B cell (primary cell): ENCODE measurements around the gene RAD51B. TPM values are rescaled to one million over a fixed set of nuclear protein-coding genes. Genes with fewer than 3 reads are reported as not detected.

Experiments used
- ATAC-seq: fragments of 200-7000 bp; cut with Tn5 transposase; one replicate; pipeline ENCODE4 v1.10.0; 2021; ENCODE audit warnings: low read depth, mild to moderate bottlenecking, moderate number of reproducible peaks, moderate library complexity
- CTCF ChIA-PET: fragments of 350-600 bp; sonication (Branson Sonifier 250); formaldehyde crosslinking; loops from one replicate; lab custom pipeline; 2021; ENCODE audit warnings: antibody characterized with exemption, inconsistent platforms; lab: Charles Lee
- POLR2A ChIA-PET: fragments of 350-600 bp; sonication (Branson Sonifier 250); formaldehyde crosslinking; loops from one replicate; lab custom pipeline; 2021; ENCODE audit warnings: antibody characterized with exemption; lab: Charles Lee
- DNase-seq: peaks from one replicate; pipeline ENCODE4 v3.0.0; 2013
- H2AFZ ChIP-seq: 2 replicates; pipeline ENCODE4 v1.6.1; 2012; ENCODE audit warnings: mild to moderate bottlenecking, low read depth, low read length; ENCODE audit not compliant: insufficient read depth, poor library complexity, severe bottlenecking
- H3K27ac ChIP-seq, 2 donors: 1 replicate in 1 of 2; 2 replicates in 1 of 2; pipeline ENCODE4 v1.5.1; 2012 to 2013; ENCODE audit warnings: low read length in 2 of 2, mild to moderate bottlenecking in 2 of 2, moderate library complexity in 1 of 2
- H3K27me3 ChIP-seq, 4 experiments: fragments of 200-600 bp in 1 of 4; sonication (generic) in 1 of 4; replicated peaks in 1 of 4; 1 replicate in 2 of 4; 2 replicates in 2 of 4; pipeline versions ENCODE4 v1.6.1 to v1.7.0; 2013 to 2016; ENCODE audit warnings: low read length in 3 of 4, mild to moderate bottlenecking in 2 of 4, mixed read lengths in 1 of 4, moderate library complexity in 1 of 4; ENCODE audit not compliant: insufficient read depth in 4 of 4, control insufficient read depth in 3 of 4; ENCODE audit errors: control extremely low read depth in 1 of 4
- H3K36me3 ChIP-seq, 2 experiments: replicated peaks in 1 of 2; 1 replicate in 1 of 2; 2 replicates in 1 of 2; pipeline versions ENCODE4 v1.6.1 to v1.7.1; 2013; ENCODE audit warnings: low read length in 1 of 2; ENCODE audit not compliant: insufficient read depth in 2 of 2, control insufficient read depth in 1 of 2; ENCODE audit errors: control extremely low read depth in 1 of 2, extremely low read depth in 1 of 2
- H3K4me1 ChIP-seq, 2 donors: fragments of 200-600 bp in 1 of 2; sonication (generic) in 1 of 2; 1 replicate in 1 of 2; 2 replicates in 1 of 2; pipeline versions ENCODE4 v1.5.1 to v1.6.1; 2013 to 2017; ENCODE audit warnings: low read length in 2 of 2; ENCODE audit not compliant: control insufficient read depth in 2 of 2, insufficient read depth in 2 of 2
- H3K4me2 ChIP-seq: replicated peaks from 2 replicates; pipeline ENCODE3; 2012; ENCODE audit warnings: mild to moderate bottlenecking, low read depth, low read length; ENCODE audit not compliant: poor library complexity, severe bottlenecking
- H3K4me3 ChIP-seq, 5 experiments: fragments of 200-600 bp in 1 of 5; sonication (generic) in 1 of 5; 1 replicate in 3 of 5; 2 replicates in 2 of 5; pipeline versions ENCODE4 v1.5.1 to v1.7.0; 2011 to 2016; ENCODE audit warnings: low read length in 4 of 5, mild to moderate bottlenecking in 4 of 5, low read depth in 2 of 5, control low read depth in 1 of 5, moderate library complexity in 1 of 5; ENCODE audit not compliant: insufficient read depth in 1 of 5; ENCODE audit errors: control extremely low read depth in 1 of 5, extremely low read depth in 1 of 5
- H3K79me2 ChIP-seq: fragments of 200-600 bp; sonication (generic); one replicate; pipeline ENCODE4 v1.6.0; 2016; ENCODE audit warnings: low read length; ENCODE audit not compliant: control insufficient read depth, insufficient read depth
- H3K9ac ChIP-seq: fragments of 200-600 bp; sonication (generic); 2 replicates; pipeline ENCODE4 v1.6.1; 2017; ENCODE audit warnings: mild to moderate bottlenecking, low read length, moderate library complexity
- H3K9me3 ChIP-seq, 3 donors: one replicate each; pipeline versions ENCODE4 v1.6.1 to v1.7.1; 2013; ENCODE audit warnings: low read length in 2 of 3; ENCODE audit not compliant: control insufficient read depth in 2 of 3, insufficient read depth in 1 of 3; ENCODE audit errors: control extremely low read depth in 1 of 3
- H4K20me1 ChIP-seq: 2 replicates; pipeline ENCODE4 v1.6.0; 2012; ENCODE audit warnings: mild to moderate bottlenecking, low read length; ENCODE audit not compliant: insufficient read depth, control insufficient read depth, poor library complexity, severe bottlenecking
- H3K27ac Mint-ChIP-seq: one replicate; pipeline ENCODE4 v1.8.0; 2021; ENCODE audit warnings: mixed read lengths
- H3K27me3 Mint-ChIP-seq: one replicate; pipeline ENCODE4 v1.8.0; 2021; ENCODE audit warnings: mixed read lengths
- H3K4me1 Mint-ChIP-seq: one replicate; pipeline ENCODE4 v1.8.0; 2021; ENCODE audit warnings: mixed read lengths
- H3K4me3 Mint-ChIP-seq: one replicate; pipeline ENCODE4 v1.8.0; 2021; ENCODE audit warnings: mixed read lengths
- H3K9me3 Mint-ChIP-seq: one replicate; pipeline ENCODE4 v1.8.0; 2022; ENCODE audit warnings: mixed read lengths; ENCODE audit not compliant: insufficient read depth
- CTCF ChIP-seq: fragments of 200-600 bp; IDR thresholded peaks from one replicate; pipeline ENCODE4 v1.8.0; 2022; ENCODE audit warnings: antibody characterized with exemption, mild to moderate bottlenecking
- EZH2 ChIP-seq: IDR thresholded peaks from 2 replicates; pipeline ENCODE4 v1.6.1; 2012; ENCODE audit warnings: borderline replicate concordance, low read depth, mild to moderate bottlenecking, moderate library complexity, low read length; ENCODE audit not compliant: insufficient read depth, poor library complexity, severe bottlenecking
- WGBS: methylation state at CpG from one replicate; pipeline ENCODE4 v1.1.5; 2013; ENCODE audit warnings: missing lambda C conversion rate; ENCODE audit not compliant: insufficient coverage; 5-methylcytosine and 5-hydroxymethylcytosine counted together
- intact Hi-C: fragments of 100-400 bp; cut with micrococcal nuclease; formaldehyde crosslinking; loops from one replicate; pipeline ENCODE4 v1.10.0; 2022
- polyA plus RNA-seq: library from polyadenylated mRNA; depleted of rRNA; stranded (reverse); fragments of >200 nt; gene quantifications from 2 replicates; pipeline ENCODE4 v1.2.3, GENCODE V29; 2012
- total RNA-seq, 2 donors: library from RNA; stranded (reverse); fragments of 120-200 nt in 1 of 2; gene quantifications; 1 replicate in 1 of 2; 2 replicates in 1 of 2; pipeline versions ENCODE4 v1.2.3 to v1.2.4, GENCODE V29; 2013 to 2022

RAD51B gene
- total and polyA plus RNA-seq, 2 donors (not counting 1 experiment from before 2014, with no cell fraction given): 6.5 to 60.6 TPM

GRCh38 chr14:67963960-67964812, 144.6 kb downstream of the RAD51B start:
- H3K9ac ChIP-seq: no peak overlapping the region
- Mint-ChIP-seq H3K9me3 (no peaks in the 10 kb centered on the region), H3K27me3 (no peaks in the 10 kb centered on the region), H3K4me1 (peaks cover 21% of the 10 kb centered on the region), H3K4me3 (no peak overlapping the region), H3K27ac (no peak overlapping the region)
- H3K36me3 ChIP-seq: no peaks in the 10 kb centered on the region
- no peak overlapping the region for H3K4me2 ChIP-seq
- no peaks in the 10 kb centered on the region for H3K79me2 ChIP-seq
- H3K4me3 ChIP-seq: no peak overlapping the region
- H2AFZ ChIP-seq: no peak overlapping the region
- TF ChIP-seq CTCF (no peak), EZH2 (no peak)
- POLR2A ChIA-PET: no interaction called here
- H4K20me1 ChIP-seq: no peaks in the 10 kb centered on the region
- H3K4me1 ChIP-seq: peaks cover 5 to 20% of the 10 kb centered on the region in 2 donors
- CTCF ChIA-PET: interaction anchor here (0.9 kb wide), 1 partner anchor 283 kb away, joined by 3 read pairs; no protein-coding TSS in a partner anchor
- H3K27ac ChIP-seq: no peak overlapping the region
- no peaks in the 10 kb centered on the region for H3K9me3 ChIP-seq
- no peak for ATAC-seq
- intact Hi-C loops: no loop called here
- no peak for DNase-seq
- WGBS: no CpG with 5 or more reads among the region's 6 CpGs
- H3K27me3 ChIP-seq: no peaks in the 10 kb centered on the region

- Mint-ChIP-seq H3K9me3 (no peaks in the 10 kb centered on the region), H3K4me3 (no peak overlapping the region), H3K27ac (no peak overlapping the region), H3K4me1 (peaks cover 18% of the 10 kb centered on the region), H3K27me3 (no peaks in the 10 kb centered on the region)
- intact Hi-C loops: no loop called here
- Histone ChIP-seq H3K9ac (no peak overlapping the region), H3K4me3 (no peak overlapping the region), H3K36me3 (no peaks in the 10 kb centered on the region), H3K4me2 (no peak overlapping the region), H3K27me3 (no peaks in the 10 kb centered on the region), H2AFZ (no peak overlapping the region), H3K4me1 (peaks cover 5 to 20% of the 10 kb centered on the region in 2 donors), H4K20me1 (no peaks in the 10 kb centered on the region), H3K79me2 (no peaks in the 10 kb centered on the region), H3K27ac (no peak overlapping the region), H3K9me3 (no peaks in the 10 kb centered on the region)
- ATAC-seq: no peak
- ChIA-PET POLR2A (no interaction called here), CTCF (interaction anchor here (0.6 kb wide), 1 partner anchor 549 kb away, joined by 8 read pairs; no protein-coding TSS in a partner anchor)
- 100% methylated on average over 3 of the region's 3 CpGs for WGBS
- TF ChIP-seq CTCF: no peak
- TF ChIP-seq EZH2: no peak
- DNase-seq: no peak
Measured at GRCh38 chr14:67965696-67966095, 146.1 kb downstream of the RAD51B start.
